Caco-2 (cell line): ENCODE results near the gene CTCFL. TPM values are rescaled to one million over a fixed set of nuclear protein-coding genes. Genes with fewer than 3 reads are reported as not detected.

Source experiments
- BruUV-seq: library from RNA; stranded (reverse); fragments of 400-500 nt; replicated peaks from 2 replicates; lab custom pipeline; 2021; lab: Mats Ljungman, UMichigan
- CTCF ChIA-PET: fragments of 300-600 bp; sonication (Branson Sonifier 250); formaldehyde crosslinking; loops from one replicate; lab custom pipeline; 2022; ENCODE audit warnings: antibody characterized with exemption; lab: Charles Lee
- POLR2A ChIA-PET: fragments of 300-600 bp; sonication (Branson Sonifier 250); formaldehyde crosslinking; loops from one replicate; lab custom pipeline; 2022; ENCODE audit warnings: antibody characterized with exemption; lab: Charles Lee
- DNase-seq, 2 experiments: peaks; one replicate each; pipeline versions ENCODE4 v3.0.0 to v3.0.0-alpha.2; 2020 to 2022
- H3K27me3 ChIP-seq: replicated peaks from 2 replicates; pipeline ENCODE4 v1.6.0; 2011; ENCODE audit warnings: low read length; ENCODE audit not compliant: control insufficient read depth, insufficient read depth
- H3K36me3 ChIP-seq: 2 replicates; pipeline ENCODE4 v1.5.1; 2011; ENCODE audit warnings: low read length; ENCODE audit not compliant: control insufficient read depth, insufficient read depth
- H3K4me1 ChIP-seq: fragments of 250-450 bp; sonication (Bioruptor Pico); 2 replicates; pipeline ENCODE4 v1.5.1; 2020; ENCODE audit warnings: mild to moderate bottlenecking
- H3K4me3 ChIP-seq: 2 replicates; pipeline ENCODE4 v1.5.1; 2011; ENCODE audit warnings: low read depth, mild to moderate bottlenecking, control low read depth, low read length
- H3K9me3 ChIP-seq: fragments of 250-450 bp; sonication (Bioruptor Pico); 2 replicates; pipeline ENCODE4 v1.5.1; 2020; ENCODE audit warnings: mild to moderate bottlenecking, moderate library complexity
- H3K27ac Mint-ChIP-seq: one replicate; pipeline ENCODE4 v1.8.0; 2022; ENCODE audit warnings: mixed read lengths; ENCODE audit not compliant: unreplicated experiment
- H3K27me3 Mint-ChIP-seq: one replicate; pipeline ENCODE4 v1.8.0; 2022; ENCODE audit warnings: mixed read lengths; ENCODE audit not compliant: insufficient read depth, unreplicated experiment
- H3K36me3 Mint-ChIP-seq: one replicate; pipeline ENCODE4 v1.8.0; 2022; ENCODE audit warnings: mild to moderate bottlenecking, mixed read lengths; ENCODE audit not compliant: insufficient read depth, unreplicated experiment
- H3K4me1 Mint-ChIP-seq: one replicate; pipeline ENCODE4 v1.8.0; 2022; ENCODE audit warnings: low read depth, mixed read lengths; ENCODE audit not compliant: unreplicated experiment
- H3K4me3 Mint-ChIP-seq: one replicate; pipeline ENCODE4 v1.8.0; 2022; ENCODE audit warnings: mild to moderate bottlenecking, moderate library complexity, mixed read lengths; ENCODE audit not compliant: unreplicated experiment
- H3K9me3 Mint-ChIP-seq: one replicate; pipeline ENCODE4 v1.8.0; 2022; ENCODE audit warnings: mixed read lengths; ENCODE audit not compliant: unreplicated experiment
- intact Hi-C: fragments of 100-400 bp; cut with micrococcal nuclease; formaldehyde crosslinking; loops from one replicate; pipeline ENCODE4 v1.10.0; 2022; ENCODE audit not compliant: unreplicated experiment
- total RNA-seq: library from RNA; stranded (reverse); gene quantifications from 2 replicates; pipeline ENCODE4 v1.2.3, GENCODE V29; 2022
- TF ChIP-seq, protein P1 (sequence below), 2 experiments: fragments of 200-600 bp in 1 of 2; IDR thresholded peaks; 1 replicate in 1 of 2; 2 replicates in 1 of 2; pipeline versions ENCODE4 v1.5.1 to v1.8.0; 2011 to 2022; ENCODE audit warnings: antibody characterized with exemption in 1 of 2, control low read depth in 1 of 2, inconsistent platforms in 1 of 2, low read depth in 1 of 2, low read length in 1 of 2, mild to moderate bottlenecking in 1 of 2, moderate library complexity in 1 of 2; ENCODE audit not compliant: insufficient read depth in 1 of 2, severe bottlenecking in 1 of 2, unreplicated experiment in 1 of 2

The CTCFL gene
- total RNA-seq, 1 experiment from 2014 or later, result not detected

DNA sequence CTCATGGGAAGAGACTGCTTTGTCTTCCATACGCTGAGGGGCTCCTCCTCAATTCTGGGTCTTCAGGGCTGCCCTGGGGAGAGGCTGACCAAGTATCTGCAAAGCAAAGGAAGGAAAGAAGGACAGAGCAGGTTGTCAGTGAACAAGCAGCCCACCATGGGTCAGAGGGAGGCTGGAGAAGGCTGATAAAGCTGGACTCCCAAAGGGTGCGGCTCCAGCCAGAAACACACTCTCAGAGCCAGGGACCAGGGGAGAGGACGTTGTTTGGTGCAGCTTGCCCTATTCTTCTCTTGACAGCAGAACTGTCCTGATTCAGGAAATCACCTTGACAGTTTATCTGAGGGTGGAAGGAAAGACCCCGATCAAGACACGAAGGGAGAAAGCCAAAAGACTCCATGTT, 10.4 kb upstream of the CTCFL start:
- BruUV-seq, result no TSS peak
- intact Hi-C loops, result no loop called here

DNA sequence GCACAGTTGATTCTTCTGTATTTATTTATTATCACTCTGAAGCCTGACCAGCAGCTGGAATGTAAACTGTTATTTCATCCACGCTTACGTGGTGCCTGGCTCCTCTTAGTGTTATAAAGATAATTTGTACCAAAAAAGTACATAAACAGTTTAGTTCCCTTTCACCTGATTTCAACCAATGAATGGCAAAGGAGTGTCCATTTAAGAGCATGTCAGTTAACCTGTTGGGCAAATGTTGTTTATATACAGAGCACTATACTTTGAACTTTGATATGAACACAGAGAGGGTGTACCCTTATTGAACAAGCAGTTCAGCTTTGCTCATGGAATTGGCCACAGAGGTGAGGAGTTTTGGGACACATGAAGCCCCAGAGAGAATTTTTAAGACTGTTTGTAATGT, 7.2 kb upstream of the CTCFL start:
- Mint-ChIP-seq H3K36me3 (no peaks in the 10 kb centered on the region), H3K4me3 (no peak overlapping the region), H3K4me1 (peaks cover 3% of the 10 kb centered on the region), H3K27ac (no peak overlapping the region), H3K27me3 (peaks cover 15% of the 10 kb centered on the region), H3K9me3 (no peaks in the 10 kb centered on the region)
- intact Hi-C loops, result no loop called here
- BruUV-seq, result no TSS peak
- ChIA-PET CTCF (interaction anchor here (0.6 to 0.8 kb wide), 2 partner anchors 16 to 64 kb away, joined by 3 read pairs; no protein-coding TSS in a partner anchor), POLR2A (no interaction called here)
- no peak for DNase-seq
- H3K9me3 ChIP-seq, result peaks cover 16% of the 10 kb centered on the region; the same call in 1 of the 2 replicates
- no peak overlapping the region for H3K4me3 ChIP-seq
- no peaks in the 10 kb centered on the region for H3K4me1 ChIP-seq
- TF ChIP-seq, protein P1, sequence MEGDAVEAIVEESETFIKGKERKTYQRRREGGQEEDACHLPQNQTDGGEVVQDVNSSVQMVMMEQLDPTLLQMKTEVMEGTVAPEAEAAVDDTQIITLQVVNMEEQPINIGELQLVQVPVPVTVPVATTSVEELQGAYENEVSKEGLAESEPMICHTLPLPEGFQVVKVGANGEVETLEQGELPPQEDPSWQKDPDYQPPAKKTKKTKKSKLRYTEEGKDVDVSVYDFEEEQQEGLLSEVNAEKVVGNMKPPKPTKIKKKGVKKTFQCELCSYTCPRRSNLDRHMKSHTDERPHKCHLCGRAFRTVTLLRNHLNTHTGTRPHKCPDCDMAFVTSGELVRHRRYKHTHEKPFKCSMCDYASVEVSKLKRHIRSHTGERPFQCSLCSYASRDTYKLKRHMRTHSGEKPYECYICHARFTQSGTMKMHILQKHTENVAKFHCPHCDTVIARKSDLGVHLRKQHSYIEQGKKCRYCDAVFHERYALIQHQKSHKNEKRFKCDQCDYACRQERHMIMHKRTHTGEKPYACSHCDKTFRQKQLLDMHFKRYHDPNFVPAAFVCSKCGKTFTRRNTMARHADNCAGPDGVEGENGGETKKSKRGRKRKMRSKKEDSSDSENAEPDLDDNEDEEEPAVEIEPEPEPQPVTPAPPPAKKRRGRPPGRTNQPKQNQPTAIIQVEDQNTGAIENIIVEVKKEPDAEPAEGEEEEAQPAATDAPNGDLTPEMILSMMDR (IDR thresholded peaks at IDR 0.05; ENCODE audit: insufficient read depth in 1 of 2, low read depth in 1 of 2, low read length in 1 of 2, severe bottlenecking in 1 of 2, unreplicated experiment in 1 of 2), result no peak
- H3K27me3 ChIP-seq, result no peaks in the 10 kb centered on the region
- H3K36me3 ChIP-seq, result no peaks in the 10 kb centered on the region

More for the DNA sequence above, 10.4 kb upstream of the CTCFL start:
- Histone ChIP-seq H3K27me3 (no peaks in the 10 kb centered on the region), H3K9me3 (peaks cover 19% of the 10 kb centered on the region; the same call in 1 of the 2 replicates), H3K36me3 (no peaks in the 10 kb centered on the region), H3K4me3 (no peak overlapping the region), H3K4me1 (no peaks in the 10 kb centered on the region)
- Mint-ChIP-seq H3K4me3 (no peak overlapping the region), H3K27me3 (peaks cover 21% of the 10 kb centered on the region), H3K36me3 (no peaks in the 10 kb centered on the region), H3K4me1 (no peaks in the 10 kb centered on the region), H3K9me3 (peaks cover 10% of the 10 kb centered on the region), H3K27ac (no peak overlapping the region)
- TF ChIP-seq, protein P1 (IDR thresholded peaks at IDR 0.05; ENCODE audit: insufficient read depth in 1 of 2, low read depth in 1 of 2, low read length in 1 of 2, severe bottlenecking in 1 of 2, unreplicated experiment in 1 of 2), result no peak
- ChIA-PET POLR2A (no interaction called here), CTCF (interaction anchor here (0.5 kb wide), 1 partner anchor 958 kb away, joined by 3 read pairs; no protein-coding TSS in a partner anchor)
- DNase-seq, result no peak

DNA sequence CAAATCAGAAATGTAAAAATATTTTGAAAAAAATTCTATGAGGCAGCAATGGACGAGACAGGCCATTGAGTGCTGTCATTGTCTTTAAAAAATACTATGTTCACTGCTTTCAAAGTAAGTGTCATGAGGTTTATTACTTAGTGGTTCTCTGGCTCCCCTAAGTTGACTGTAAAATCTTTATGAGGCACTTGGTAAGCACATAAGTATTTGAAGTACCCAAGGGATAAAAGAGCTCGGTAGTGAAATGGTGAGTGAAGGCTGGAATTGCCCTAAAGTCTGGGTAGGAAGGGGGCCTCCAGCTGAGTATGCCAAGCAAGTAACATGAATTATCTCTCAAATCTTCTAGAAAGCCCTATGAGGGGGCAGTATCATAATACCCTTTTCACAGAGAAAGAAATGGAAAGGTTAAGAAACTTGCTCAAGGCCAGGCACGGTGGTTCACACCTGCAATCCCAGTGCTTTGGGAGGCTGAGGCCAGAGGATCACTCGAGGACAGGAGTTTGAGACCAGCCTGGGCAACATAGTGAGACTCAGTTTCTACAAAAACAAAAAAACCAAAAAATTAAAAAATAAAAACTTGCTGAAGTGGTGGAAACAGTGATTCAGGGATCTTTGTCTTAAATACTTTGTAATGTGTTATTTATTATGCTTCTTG, 5.5 kb upstream of the CTCFL start:
- TF ChIP-seq, protein P1 (IDR thresholded peaks at IDR 0.05; ENCODE audit: insufficient read depth in 1 of 2, low read depth in 1 of 2, low read length in 1 of 2, severe bottlenecking in 1 of 2, unreplicated experiment in 1 of 2), result no peak
- Mint-ChIP-seq H3K9me3 (no peaks in the 10 kb centered on the region), H3K36me3 (no peaks in the 10 kb centered on the region), H3K27me3 (peaks cover 14% of the 10 kb centered on the region), H3K4me1 (peaks cover 7% of the 10 kb centered on the region), H3K27ac (no peak overlapping the region), H3K4me3 (no peak overlapping the region)
- POLR2A ChIA-PET, result no interaction called here
- no peaks in the 10 kb centered on the region for H3K4me1 ChIP-seq
- no peaks in the 10 kb centered on the region for H3K27me3 ChIP-seq
- H3K9me3 ChIP-seq, result 0 out of 2 replicates have a peak, but pooled peaks cover 10% of the 10 kb centered on the region
- no peak overlapping the region for H3K4me3 ChIP-seq
- intact Hi-C loops, result no loop called here
- no peaks in the 10 kb centered on the region for H3K36me3 ChIP-seq
- no TSS peak for BruUV-seq
- CTCF ChIA-PET, result no interaction called here
- no peak for DNase-seq
